HG03442 (cell line): ENCODE measurements around the gene SH3GLB1.
"Not testable (repeated sequence)": the region's sequence is repeated elsewhere in the genome, so short reads cannot be mapped to it uniquely, and the experiment has no call there.

Source experiments
- ATAC-seq: cut with Tn5 transposase; IDR thresholded peaks from one replicate; pipeline ENCODE4 v1.9.1; 2021; ENCODE audit warnings: mild to moderate bottlenecking, moderate library complexity; ENCODE audit not compliant: unreplicated experiment

The SH3GLB1 gene

DNA sequence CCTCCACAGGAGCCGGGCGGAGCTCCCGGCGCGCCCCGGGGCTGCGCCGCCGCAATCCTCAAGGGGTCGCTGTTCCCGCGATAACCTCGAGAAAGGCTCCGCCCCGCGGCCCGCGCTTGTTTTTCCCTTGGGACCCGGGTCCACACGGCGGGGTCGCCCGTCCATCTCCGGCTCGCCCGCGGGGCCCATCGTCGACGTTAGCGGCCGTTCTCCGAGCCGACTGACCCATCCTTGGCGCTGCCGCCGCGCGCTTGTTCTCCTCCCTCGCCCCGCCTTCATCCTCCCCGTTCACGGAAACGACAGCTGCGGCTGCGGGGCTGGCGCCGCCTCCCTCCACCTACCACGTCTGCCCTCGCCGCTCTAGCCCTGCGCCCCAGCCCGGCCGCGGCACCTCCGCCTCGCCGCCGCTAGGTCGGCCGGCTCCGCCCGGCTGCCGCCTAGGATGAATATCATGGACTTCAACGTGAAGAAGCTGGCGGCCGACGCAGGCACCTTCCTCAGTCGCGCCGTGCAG lies at the start of gene SH3GLB1:
Gene SH3GLB1 (plus strand): TSS at position 119 of the 514 bp plus-strand sequence. CDS start 324 bp downstream, at position 443.
- ATAC-seq = peak; percentile 86

DNA sequence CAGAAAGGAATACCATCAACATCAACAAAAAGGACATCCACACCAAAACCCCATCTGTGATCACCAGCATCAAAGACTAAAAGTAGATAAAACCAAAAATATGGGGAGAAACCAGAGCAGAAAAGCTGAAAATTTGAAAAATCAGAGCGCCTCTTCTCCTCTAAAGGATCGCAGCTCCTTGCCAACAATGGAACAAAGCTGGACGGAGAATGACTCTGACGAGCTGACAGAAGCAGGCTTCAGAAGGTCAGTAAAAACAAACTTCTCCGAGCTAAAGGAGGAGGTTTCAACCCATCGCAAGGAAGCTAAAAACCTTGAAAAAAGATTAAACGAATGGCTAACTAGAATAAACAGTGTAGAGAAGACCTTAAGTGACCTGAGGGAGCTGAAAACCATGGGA lies 46.0 kb upstream of the SH3GLB1 start:
- not testable (repeated sequence) for ATAC-seq

DNA sequence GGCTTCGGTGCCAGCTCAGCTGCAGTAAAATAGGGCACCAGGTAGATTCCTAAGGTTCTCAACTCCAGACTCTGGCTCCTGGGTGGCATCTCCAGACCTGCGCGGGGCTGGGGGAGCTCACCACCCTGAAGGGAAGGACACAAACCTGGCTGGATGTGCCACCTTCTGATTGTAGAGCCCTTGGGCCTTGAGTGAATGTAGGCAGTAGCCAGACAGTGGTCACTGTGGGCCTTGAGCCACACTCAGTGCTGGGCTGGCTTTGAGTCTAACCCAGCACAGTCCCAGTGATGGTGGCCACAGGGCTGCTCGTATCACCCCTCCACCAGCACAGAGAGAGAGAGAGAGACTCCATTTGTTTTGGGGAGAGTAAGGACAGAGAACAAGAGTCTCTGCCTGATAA lies 38.0 kb upstream of the SH3GLB1 start:
- no peak for ATAC-seq

DNA sequence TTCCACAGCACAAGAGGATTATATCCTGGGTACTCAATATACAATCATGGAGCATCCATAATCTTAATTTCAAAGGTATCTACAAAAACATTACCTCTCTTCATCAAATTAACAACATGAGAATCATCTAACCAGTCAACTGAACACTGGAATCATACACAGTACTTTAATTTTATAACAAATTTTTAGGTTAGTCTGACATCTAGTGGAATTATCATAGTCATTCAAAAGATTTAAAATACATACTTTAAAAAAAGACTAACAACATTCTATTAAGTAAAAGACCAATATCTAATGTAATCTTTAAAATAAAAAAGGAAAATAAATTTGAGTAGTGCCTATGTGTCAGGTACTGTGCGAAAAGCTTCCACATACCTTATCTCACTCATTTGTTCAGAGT lies 16.8 kb upstream of the SH3GLB1 start:
- ATAC-seq = no peak

DNA sequence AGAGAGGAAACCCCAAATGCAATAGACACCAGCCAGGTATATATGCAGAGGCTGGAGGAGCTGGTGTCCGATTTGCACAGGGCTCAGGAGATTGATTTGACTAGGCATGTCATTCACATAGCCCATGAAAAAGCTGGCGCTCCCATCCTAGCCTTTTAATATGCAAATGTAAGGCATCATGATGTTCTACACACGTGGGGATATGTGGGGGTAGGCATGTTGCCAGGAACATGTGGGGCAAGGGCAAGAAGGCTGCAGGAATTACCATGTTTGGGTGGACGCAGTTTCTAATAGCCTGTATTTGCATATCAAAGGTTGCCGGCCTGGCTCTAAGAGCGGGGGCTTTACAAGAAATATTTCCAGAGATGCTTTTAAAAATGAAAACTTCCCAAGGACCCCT lies 11.7 kb upstream of the SH3GLB1 start:
- no peak for ATAC-seq

DNA sequence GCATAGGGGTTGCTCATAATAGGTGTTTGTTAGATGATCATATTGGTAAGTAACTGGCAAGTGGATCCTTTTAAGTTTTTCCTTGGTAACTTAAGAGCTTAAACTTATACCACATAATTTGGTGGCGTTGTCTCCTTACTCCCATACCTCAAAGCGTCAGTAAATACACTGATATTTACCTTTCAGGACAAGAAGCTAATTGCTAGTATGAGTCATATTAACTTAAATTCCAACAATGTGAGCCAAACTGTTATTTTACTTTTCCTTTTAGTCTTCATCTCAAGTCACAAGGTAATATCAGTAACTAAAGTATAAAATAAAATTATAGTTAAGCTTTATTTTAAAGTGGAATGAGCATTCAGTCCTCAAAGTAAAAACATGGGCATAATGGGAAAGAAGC lies 9.0 kb upstream of the SH3GLB1 start:
- ATAC-seq = no peak

DNA sequence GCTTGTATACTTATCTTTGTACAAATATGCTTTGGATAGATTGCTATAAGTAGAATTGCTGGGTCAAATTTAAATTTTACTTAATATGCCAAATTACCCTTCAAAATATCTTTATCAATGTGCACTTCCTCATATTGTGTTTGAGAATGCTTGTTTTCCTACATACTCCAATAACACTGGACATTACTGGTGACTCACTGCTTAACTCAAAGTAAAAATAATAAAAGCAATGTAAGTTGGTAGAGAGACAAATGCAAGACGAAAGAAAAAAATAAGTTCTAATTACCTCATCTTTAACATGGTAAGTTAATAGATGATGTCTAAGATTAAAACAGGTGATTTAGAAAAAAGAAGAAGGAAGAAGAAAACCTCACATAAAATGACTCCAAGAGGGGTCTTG lies 7.9 kb upstream of the SH3GLB1 start:
- no peak for ATAC-seq

DNA sequence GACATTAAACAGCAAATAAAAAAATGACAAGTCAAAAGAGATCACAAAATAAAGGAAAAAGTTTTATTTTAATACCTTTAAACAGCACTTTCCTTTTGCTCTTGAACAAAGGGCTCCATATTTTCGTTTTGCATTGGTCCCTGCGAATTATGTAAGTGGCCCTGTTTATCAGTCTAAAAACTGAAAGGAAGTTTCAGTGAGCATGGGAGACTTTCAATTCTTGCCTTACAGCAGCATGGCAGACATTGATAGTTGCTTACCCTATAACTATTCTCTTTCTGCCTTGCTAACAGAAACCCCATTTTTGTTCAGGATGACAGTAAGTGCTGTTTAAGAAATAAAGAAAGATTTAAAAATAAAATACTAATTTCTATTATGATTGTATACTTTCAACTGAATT lies 5.2 kb upstream of the SH3GLB1 start:
- ATAC-seq = no peak

DNA sequence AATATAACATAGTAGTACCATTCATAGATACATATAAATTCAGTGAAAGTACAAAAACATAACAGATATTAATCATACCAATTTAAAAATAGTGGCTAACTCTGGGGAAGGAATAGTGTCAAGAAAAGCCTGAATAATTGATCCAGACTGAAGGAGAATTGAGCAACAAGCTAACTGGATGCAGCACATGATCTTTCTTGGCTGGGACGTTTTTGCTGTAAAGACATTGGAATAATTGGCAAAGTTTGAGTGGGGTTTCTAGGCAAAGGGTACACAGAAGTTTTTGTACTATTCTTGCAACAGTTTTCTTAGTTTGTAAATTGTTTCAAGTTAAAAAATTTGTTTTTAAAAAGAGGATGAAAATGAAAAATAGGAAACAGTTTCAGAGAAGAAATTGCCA lies 2.6 kb upstream of the SH3GLB1 start:
- ATAC-seq = no peak

DNA sequence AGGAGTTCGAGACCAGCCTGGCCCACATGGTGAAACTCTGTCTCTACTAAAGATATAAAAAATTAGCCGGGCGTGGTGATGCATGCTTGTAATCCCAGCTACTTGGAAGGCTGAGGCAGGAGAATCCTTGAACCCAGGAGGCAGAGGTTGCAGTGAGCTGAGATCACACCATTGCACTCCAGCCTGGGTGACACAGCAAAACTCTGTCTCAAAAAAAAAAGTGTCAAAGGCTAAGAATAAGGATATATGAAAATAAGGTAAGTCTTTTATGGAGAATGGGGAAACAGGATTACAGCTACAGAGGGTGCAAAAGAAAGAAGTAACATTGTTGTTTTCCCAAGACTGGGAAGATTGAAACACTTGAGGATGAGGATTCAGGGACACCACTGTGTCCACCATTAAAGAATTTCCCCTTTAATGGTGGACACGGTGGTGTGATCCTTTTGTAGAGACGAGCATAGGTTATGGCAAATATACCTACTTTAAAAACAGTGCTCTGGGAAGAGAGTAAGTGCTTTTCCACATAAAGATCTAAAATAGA lies 1.4 kb upstream of the SH3GLB1 start:
- not testable (repeated sequence) for ATAC-seq

DNA sequence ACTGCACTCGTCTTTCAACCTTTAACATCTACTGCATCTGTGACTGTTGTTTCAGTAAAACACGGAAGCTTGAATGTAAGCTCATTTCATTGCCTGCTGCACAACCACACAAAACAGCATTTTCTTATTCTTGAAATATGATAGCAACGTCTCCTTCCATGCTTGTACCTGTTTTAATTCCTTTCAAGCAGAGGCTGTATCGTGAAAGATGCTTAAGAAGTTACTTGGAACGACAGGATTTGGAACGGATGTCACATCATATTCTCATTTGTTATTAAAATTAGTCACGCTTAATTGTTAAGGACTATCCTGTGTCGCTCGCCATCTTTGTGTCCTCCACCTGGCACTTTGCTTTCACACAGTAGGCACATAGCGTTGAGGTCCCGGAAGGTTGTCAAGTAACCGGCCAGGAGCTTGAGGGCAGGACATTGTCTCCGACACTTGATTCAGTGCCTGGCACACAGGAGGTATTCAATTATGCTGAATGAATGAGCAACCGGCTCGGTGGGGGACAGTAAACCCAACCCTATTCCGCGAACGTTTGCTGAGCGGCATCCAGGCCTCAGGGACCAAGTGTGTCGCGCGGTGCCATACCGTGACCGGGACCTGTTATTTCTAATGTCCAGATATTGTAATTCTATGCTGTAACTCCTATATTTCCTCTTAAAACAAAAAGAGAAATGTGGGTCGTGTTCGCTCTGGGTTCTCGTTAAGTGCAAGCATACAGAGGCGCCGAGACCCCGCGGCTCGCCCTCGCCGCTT lies 499 bp upstream of the SH3GLB1 start:
- ATAC-seq = peak; percentile 31

DNA sequence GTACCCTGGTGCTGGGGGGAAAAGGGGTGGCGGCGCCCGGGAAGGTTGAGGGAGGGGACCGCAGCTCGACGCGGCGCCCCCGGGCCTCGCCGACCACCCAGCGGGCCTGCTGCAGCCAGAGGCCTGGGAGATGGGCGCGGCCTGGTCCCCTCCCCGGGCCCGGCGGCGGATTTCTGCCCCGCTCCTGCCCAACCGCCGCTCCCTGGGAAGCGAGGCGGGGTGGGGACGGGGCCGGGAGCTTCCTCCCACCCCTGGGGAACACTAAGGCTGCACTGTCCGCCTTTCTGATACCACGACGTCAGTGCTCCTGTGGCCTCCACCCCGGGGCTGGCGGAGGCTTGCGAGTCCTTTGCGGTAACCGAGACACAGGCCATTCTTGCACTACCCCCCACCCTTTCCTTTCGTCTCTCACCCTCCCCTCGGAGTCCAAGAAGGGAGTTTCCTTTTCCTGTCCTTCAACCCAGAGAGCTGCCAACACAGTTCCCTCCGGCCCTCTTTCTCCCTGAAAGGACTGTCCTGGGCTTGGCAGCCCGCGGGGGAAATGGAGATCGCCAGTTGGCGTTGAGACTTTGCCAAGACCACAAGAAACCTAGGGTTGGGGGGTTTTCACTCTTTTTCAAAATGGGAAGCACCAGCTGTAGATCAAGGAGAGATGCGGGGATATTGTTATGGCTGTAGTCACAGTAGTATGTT lies 742 bp downstream of the SH3GLB1 start:
- peak; percentile 23 for ATAC-seq

DNA sequence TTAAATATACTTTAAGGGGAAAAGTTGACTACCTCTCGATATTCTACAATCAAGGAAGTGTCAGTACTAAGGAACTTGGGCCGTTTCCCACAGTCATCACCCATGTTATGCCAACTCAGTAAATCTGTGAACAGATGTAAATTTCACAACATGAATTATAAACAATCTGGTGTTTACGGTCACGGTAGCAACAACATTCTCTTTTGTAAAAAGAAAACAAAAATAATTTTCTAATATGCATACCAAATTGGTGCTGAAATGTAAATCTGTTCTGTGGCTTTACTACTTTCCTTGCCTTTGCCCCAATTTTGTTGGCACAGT lies 1.2 kb downstream of the SH3GLB1 start:
- no peak for ATAC-seq

DNA sequence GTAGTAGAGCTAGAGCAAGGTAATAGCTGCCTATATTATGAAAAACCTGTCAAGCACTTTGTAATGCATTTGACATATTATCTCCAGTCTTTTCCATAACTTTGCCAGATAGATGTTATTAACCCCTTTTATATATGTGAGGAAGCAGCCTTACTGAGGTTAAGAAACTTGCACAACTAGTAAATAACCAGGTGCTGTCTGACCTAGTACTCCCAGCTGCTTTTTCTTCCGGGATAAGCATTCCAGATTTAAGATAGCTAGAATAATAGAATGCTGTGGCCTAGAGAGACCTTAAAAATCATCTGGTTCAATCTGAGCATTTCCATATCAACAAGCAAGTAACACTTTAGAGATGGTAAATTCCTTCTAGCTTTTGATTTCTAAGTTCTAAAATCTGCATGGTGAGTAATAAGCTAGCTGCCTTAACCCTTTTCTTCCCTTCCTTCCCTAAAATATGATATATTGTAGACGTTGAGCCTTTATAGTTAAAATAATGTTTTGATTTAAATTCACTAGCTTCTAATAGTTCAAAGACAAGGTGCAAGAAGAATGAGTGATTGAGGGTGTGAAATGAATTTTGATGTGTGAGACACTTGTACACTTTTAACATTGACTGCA lies 1.8 kb downstream of the SH3GLB1 start:
- ATAC-seq = no peak

DNA sequence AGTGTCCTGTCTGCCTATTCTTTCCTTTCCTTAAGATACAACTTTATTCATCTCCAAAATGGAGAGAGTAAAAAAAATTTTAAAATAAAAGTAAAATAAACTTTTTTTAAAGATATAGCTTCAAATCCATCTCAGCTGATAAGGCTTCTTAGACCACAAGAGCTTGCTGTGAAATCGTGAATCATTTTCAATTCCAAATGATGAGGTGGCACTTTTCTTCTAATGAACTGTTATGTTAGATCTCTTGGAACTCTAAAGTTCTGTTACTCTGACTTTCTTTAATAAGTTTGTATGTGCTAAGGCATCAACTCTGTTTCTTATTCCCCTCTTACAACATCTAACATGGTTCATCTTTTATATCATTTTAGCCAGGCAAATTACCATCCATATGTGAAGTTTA lies 4.5 kb downstream of the SH3GLB1 start:
- ATAC-seq = no peak

DNA sequence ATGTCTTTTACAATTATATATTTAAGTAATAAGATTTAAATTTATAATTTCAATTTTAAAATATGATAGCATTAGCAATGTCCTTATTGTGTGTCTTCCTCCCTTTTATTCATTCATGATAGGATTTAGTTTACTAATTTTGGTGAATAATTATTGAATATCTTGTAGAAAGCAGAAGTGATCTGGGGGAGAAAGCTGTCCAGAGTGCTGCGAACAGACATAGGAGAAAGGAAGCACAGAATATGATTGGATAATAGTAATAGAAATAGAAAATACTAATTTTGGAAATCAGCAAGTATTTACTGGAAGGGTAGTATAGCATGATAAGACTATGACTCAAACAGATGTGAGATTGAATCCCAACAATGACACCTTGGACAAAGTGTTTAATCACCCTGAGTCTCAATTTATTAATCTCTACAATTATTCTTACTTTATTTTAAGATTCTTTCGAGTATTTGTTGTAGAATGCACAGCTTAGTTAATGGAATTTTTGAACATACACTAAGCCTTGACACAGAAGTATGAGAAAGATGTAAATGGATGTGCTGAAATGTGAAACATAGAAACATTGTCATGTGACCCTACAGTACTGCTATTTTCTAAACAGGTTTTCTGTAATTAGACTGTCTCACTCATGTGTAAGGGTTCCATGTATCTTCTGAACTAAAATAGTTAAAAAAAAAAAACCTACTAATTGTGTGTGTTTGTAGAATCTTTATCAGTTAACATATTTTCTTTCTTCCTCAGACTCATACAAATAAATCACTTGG lies 7.9 kb downstream of the SH3GLB1 start:
- ATAC-seq = no peak

DNA sequence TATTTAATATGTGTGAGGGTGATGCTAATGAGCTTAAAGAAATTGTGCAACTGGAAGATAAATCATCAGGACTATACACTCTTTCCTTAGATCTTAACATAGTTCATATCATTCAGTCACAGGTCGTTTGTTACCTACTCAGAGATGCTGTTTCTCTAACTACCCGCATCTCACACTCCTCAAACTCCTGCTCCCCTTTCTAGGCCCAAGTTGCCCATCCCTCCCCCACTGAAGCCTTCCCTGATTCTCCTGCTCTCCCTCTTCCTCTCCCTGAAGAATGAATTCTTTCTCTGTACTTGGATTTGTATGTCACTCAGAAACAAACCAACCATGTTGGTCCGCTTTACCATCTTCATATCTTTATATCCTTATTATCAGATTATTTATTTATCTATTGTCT lies 9.1 kb downstream of the SH3GLB1 start:
- ATAC-seq = no peak

DNA sequence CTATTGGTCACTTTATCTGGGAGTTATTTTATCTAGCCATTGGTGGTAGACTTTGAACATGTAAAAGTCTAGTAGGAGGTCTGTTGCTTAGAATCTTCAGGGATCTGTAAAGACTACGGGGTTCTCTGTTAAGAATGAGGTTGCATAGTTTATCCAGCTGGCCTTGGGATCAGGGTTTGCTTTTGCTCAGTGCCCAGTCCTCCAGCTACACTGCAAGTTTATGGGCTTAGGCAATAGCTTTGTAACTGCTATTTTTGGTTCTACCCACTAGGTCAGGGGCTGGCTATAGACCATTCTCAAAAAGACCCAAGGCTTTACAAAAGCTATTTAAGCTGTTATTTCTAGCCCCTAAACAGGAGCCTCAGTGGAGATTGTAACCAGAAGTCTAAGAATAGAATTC lies 9.8 kb downstream of the SH3GLB1 start:
- no peak for ATAC-seq

DNA sequence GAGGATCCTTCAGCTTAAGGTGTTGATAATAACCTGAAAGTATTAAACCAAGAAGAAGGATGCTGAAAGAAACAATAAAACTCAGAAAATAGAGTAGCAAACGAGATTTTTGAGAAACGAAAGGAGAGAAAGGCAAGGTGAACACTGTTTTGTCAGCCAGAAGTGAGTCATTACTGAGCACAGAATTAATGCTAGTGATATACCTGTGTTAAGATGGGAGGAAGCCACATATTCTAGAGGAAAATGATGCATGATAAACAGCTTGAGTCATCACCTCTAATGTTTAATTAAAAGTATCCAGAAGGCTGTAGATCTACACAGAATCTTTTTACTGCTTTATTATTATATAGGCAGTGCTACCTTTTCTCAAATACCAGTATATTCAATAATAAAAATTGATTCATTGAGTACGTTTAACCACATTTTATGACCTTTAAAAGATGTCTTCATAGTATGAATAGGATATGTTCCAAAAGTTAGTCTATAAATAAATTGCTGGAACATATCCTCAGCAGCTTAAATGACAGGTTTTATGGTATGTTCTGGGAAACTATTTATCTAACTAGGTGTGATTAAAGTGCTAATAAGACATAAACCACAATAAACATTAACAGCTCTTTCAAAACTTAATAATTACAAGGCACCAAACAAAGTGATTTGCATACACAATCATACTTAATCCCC lies 10.3 kb downstream of the SH3GLB1 start:
- ATAC-seq = no peak

DNA sequence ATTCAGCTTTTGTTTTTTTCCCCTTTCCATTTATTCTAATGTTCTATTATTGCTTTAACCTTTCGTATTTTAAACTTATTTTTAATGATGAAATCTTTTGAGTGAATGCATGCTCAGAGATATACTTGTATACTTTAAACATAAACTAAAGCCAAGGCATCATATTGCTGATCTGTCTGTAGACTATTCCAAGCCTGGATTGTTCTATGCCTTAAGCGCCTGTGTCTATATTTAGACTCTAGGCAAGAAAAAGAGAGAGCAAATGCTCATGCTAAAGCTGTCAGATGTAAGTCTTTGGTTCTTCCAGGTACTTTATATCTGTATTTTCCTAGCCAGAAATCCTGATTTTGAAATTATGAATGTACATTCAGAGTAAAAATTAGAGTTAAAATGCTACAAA lies 14.4 kb downstream of the SH3GLB1 start:
- no peak for ATAC-seq
